ENCODE measurements around the gene P2RY11. TPM values are rescaled to one million over a fixed set of nuclear protein-coding genes. Genes with fewer than 3 reads are reported as not detected.

The P2RY11 gene
- total and polyA plus RNA-seq, 4 donors, result 0.68 to 5.3 (median 3.7) TPM

DNA sequence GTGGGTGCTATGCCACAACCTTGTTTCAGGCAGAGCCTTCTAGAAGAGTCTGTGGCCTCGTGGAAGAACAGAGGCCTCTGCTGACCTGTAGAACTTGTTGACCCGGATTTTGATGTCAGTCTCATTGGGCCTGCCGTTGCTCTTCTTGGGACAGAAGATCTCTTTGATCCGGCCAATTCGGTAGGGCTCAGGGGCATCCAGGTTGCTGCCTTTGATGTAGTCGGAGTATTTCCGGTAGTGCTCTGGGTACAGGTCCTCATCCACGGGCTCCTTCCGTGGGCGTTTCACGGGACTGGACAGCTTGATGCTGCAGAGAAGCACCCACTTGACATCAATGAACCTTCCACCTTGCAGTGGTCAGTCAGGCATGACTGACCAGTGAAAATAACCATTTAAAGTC is 32.2 kb downstream of the P2RY11 start:
- no peak overlapping the region for H3K9ac ChIP-seq (ENCODE audit: low read depth in 1 of 2, low read length in 2 of 2)
- no peak for DNase-seq (ENCODE audit: low spot score)
- WGBS, result 92% methylated on average over 11 of the region's 11 CpGs
- no peak overlapping the region for H3K4me3 ChIP-seq (ENCODE audit: low read depth in 1 of 3, low read length in 3 of 3)
- H3K9me3 ChIP-seq (ENCODE audit: control insufficient read depth in 4 of 4, low read length in 3 of 4), result no peaks in the 10 kb centered on the region
- H3K4me1 ChIP-seq (ENCODE audit: control insufficient read depth in 4 of 4, insufficient read depth in 4 of 4, low read length in 3 of 4), result no peaks in the 10 kb centered on the region
- no peaks in the 10 kb centered on the region for H3K27me3 ChIP-seq (ENCODE audit: control insufficient read depth in 4 of 4, insufficient read depth in 4 of 4, low read length in 3 of 4)
- TF ChIP-seq GABPA (IDR thresholded peaks at IDR 0.05 in 1 of 2, conservative IDR thresholded peaks at IDR 0.05 in 1 of 2) (no peak), JUND (IDR thresholded peaks at IDR 0.05) (no peak), SP1 (IDR thresholded peaks at IDR 0.05) (no peak), FOXA2 (IDR thresholded peaks at IDR 0.05) (no peak), EGR1 (IDR thresholded peaks at IDR 0.05; ENCODE audit: low read depth in 2 of 2) (no peak), HNF4G (IDR thresholded peaks at IDR 0.05) (no peak), YY1 (IDR thresholded peaks at IDR 0.05) (no peak), TAF1 (conservative IDR thresholded peaks at IDR 0.05) (no peak), RXRA (IDR thresholded peaks at IDR 0.05) (no peak), NR2F2 (IDR thresholded peaks at IDR 0.05) (no peak), HNF4A (conservative IDR thresholded peaks at IDR 0.05) (no peak), FOXA1 (IDR thresholded peaks at IDR 0.05) (no peak), RAD21 (IDR thresholded peaks at IDR 0.05) (no peak)
- TF ChIP-seq, protein P1, sequence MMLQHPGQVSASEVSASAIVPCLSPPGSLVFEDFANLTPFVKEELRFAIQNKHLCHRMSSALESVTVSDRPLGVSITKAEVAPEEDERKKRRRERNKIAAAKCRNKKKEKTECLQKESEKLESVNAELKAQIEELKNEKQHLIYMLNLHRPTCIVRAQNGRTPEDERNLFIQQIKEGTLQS (IDR thresholded peaks at IDR 0.05), result no peak
- TF ChIP-seq, protein P2, sequence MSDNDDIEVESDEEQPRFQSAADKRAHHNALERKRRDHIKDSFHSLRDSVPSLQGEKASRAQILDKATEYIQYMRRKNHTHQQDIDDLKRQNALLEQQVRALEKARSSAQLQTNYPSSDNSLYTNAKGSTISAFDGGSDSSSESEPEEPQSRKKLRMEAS (IDR thresholded peaks at IDR 0.05), result no peak
- TF ChIP-seq, protein P3, sequence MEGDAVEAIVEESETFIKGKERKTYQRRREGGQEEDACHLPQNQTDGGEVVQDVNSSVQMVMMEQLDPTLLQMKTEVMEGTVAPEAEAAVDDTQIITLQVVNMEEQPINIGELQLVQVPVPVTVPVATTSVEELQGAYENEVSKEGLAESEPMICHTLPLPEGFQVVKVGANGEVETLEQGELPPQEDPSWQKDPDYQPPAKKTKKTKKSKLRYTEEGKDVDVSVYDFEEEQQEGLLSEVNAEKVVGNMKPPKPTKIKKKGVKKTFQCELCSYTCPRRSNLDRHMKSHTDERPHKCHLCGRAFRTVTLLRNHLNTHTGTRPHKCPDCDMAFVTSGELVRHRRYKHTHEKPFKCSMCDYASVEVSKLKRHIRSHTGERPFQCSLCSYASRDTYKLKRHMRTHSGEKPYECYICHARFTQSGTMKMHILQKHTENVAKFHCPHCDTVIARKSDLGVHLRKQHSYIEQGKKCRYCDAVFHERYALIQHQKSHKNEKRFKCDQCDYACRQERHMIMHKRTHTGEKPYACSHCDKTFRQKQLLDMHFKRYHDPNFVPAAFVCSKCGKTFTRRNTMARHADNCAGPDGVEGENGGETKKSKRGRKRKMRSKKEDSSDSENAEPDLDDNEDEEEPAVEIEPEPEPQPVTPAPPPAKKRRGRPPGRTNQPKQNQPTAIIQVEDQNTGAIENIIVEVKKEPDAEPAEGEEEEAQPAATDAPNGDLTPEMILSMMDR (IDR thresholded peaks at IDR 0.05; ENCODE audit: low read depth, low read length, missing input control), result no peak
- TF ChIP-seq, protein P4, sequence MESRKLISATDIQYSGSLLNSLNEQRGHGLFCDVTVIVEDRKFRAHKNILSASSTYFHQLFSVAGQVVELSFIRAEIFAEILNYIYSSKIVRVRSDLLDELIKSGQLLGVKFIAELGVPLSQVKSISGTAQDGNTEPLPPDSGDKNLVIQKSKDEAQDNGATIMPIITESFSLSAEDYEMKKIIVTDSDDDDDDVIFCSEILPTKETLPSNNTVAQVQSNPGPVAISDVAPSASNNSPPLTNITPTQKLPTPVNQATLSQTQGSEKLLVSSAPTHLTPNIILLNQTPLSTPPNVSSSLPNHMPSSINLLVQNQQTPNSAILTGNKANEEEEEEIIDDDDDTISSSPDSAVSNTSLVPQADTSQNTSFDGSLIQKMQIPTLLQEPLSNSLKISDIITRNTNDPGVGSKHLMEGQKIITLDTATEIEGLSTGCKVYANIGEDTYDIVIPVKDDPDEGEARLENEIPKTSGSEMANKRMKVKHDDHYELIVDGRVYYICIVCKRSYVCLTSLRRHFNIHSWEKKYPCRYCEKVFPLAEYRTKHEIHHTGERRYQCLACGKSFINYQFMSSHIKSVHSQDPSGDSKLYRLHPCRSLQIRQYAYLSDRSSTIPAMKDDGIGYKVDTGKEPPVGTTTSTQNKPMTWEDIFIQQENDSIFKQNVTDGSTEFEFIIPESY (IDR thresholded peaks at IDR 0.05), result no peak
- TF ChIP-seq, protein P5, sequence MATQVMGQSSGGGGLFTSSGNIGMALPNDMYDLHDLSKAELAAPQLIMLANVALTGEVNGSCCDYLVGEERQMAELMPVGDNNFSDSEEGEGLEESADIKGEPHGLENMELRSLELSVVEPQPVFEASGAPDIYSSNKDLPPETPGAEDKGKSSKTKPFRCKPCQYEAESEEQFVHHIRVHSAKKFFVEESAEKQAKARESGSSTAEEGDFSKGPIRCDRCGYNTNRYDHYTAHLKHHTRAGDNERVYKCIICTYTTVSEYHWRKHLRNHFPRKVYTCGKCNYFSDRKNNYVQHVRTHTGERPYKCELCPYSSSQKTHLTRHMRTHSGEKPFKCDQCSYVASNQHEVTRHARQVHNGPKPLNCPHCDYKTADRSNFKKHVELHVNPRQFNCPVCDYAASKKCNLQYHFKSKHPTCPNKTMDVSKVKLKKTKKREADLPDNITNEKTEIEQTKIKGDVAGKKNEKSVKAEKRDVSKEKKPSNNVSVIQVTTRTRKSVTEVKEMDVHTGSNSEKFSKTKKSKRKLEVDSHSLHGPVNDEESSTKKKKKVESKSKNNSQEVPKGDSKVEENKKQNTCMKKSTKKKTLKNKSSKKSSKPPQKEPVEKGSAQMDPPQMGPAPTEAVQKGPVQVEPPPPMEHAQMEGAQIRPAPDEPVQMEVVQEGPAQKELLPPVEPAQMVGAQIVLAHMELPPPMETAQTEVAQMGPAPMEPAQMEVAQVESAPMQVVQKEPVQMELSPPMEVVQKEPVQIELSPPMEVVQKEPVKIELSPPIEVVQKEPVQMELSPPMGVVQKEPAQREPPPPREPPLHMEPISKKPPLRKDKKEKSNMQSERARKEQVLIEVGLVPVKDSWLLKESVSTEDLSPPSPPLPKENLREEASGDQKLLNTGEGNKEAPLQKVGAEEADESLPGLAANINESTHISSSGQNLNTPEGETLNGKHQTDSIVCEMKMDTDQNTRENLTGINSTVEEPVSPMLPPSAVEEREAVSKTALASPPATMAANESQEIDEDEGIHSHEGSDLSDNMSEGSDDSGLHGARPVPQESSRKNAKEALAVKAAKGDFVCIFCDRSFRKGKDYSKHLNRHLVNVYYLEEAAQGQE (IDR thresholded peaks at IDR 0.05), result no peak
- H3K27ac ChIP-seq (ENCODE audit: low read depth in 1 of 2, low read length in 2 of 2), result peak overlapping the region in 1 of 2 donors; percentile 19
- H3K36me3 ChIP-seq (ENCODE audit: control insufficient read depth in 4 of 4, insufficient read depth in 3 of 4, low read depth in 1 of 4, low read length in 3 of 4), result peaks cover 7 to 77% (median 42%) of the 10 kb centered on the region in 4 donors

Measured in liver (tissue), 9 donors.